NCI-H460 (cell line): ENCODE data around the gene FAM222A. TPM values are rescaled to one million over a fixed set of nuclear protein-coding genes. Genes with fewer than 3 reads are reported as not detected.

ENCODE experiments used
- DNase-seq: peaks from one replicate; pipeline ENCODE4 v3.0.0-alpha.2; 2016; ENCODE audit warnings: low read depth; ENCODE audit errors: extremely low read depth
- total RNA-seq: library from RNA; depleted of rRNA; stranded (reverse); fragments of >200 nt; shearing (Covaris generic); gene quantifications from 2 replicates; pipeline ENCODE4 v1.2.3, GENCODE V29; 2014

Gene FAM222A
- total RNA-seq, 1 experiment from 2014 or later = 0.25 TPM

- DNase-seq = no peak
Observed at GRCh38 chr12:109710205-109710746, 3.3 kb upstream of the FAM222A start.

DNA sequence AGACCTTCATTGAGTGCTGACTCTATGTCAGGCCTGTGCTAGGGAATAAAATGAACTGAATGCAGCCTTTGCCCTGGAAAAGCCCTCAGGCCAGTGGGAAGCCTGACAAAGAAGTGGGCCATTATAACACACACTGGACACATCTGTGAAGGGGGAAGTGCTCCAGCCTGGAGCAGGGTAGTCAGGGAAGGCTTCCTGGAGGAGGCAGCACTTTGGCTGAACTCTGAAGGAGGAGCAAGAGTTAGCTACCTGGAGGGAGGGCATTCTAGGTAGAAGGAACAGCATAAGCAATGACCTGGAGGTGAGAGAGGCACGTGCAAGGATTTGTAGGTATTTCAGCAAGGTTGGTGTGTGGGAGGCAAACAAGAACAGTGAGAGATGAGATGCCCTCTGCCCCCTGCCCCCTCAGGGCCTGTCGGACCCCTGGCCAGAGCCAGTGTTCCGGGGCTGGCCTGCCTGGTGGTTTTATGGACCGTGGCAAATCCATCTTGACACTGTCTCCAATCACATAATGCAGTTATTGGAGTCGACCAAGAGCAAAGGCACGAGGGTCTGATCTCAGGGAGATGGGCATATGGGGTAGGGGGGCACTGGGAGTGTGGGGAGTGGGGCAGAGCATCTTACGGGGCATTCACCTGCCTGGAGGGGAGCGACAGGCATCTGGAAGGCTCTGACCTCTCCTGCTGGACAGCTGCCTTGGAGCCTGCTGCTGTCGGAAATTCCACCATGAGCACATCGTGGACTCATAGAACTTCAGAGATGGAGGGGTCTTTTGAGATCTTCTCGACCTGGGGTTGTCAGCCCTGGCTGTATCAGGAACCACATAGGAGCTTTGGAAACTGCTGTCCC, 2.7 kb upstream of the FAM222A start:
- DNase-seq = peak; percentile 40

DNA sequence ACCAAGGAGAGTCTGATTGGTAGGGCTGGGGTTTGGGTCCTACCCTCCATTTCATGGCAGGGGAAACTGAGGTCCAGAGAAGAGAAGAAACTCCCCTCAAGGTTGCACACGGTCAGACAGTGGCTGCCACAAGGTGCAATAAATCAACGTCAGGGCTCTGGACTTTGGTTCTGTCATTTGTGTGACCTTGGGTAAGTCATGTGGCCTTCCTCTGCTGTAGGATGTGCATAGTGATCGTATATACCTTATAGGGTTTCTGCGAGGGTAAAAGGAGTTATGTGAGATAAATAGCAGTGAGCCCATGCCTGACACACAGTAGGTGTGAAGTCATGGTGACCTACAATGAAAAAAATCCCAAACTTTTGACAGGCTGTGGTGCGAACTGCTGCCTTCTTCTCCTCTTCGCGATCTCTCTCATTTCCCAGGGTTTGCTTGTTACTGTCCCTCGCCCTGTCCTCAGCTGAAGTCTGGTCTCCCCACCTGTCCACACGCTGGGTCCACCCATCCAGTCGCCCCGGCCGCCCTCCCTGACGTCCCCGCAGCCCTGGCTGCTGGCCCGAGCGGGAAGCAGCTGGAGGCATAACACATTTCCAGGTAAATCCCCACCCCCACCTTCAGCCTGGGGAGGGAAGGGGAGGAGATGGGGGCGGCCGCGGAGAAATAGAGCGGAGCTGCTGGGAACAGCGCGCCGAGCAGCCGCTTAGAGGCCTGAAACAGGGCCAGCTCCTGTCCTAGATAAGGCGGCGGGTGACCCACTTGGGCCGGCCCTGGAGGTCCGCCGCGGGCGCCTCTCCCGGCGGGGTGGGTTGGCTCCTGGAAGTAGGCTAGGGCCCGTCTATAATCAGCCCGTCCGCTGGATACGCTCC, 1.8 kb upstream of the FAM222A start:
- no peak for DNase-seq

GRCh38 chr12:109714141-109714912, 702 bp downstream of the FAM222A start:
- DNase-seq = peak; percentile 33

DNA sequence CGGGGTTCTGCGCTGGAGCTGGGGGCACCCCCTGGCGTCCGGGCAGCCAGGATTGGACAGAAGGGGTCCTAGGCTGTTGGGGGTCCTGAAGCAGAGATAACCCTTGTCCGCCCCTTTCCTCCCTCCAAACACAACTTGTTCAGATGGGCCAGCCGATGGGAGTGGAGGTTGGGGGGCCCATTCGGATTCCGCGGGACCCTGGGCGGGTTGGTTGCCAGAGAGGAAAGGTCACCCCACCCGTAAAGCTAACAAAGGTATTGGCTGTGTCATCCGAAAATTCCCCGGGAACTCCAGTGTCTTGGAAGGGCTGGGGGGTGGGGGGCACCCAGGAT, 1.3 kb downstream of the FAM222A start:
- no peak for DNase-seq

DNA sequence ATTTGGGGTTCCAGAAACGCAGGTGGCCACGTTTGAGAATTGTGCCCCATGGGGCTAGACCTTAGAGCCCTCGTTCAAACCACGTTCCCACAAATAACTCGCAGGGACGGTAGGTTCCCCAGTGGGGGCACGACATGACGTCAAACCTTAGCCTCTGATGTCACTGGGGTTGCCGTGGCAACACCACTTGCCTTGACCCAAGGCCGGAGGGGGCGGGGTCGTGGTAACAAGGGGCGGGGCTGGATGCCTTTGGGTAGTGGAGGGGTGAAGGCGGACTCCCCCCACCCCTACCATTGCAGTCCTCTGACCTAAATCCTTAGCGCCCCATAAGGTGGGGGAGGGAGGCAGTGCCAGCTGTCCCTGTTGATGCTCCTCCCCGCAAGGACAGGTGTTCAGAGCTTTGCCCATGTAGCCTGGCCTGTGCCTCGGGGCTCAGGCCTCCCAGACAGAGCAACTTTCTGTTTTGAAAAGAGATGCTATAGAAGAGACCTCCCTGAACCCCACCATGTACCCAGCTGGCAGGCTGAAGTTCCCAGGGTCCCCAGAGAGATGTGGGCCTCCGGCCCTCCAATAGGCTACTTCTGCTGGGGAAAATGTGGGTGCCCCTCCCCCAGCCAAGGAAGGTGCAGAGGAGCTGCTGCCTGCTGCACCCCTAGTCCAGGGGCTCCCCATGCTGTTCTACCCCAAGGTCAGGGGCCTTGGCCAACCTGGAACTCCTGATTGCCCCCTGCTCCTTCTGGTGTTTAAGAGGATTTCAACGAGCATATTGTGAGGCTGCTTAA, 1.9 kb downstream of the FAM222A start:
- DNase-seq = no peak

- DNase-seq = no peak
Observed at GRCh38 chr12:109716092-109716479, 2.5 kb downstream of the FAM222A start.

DNA sequence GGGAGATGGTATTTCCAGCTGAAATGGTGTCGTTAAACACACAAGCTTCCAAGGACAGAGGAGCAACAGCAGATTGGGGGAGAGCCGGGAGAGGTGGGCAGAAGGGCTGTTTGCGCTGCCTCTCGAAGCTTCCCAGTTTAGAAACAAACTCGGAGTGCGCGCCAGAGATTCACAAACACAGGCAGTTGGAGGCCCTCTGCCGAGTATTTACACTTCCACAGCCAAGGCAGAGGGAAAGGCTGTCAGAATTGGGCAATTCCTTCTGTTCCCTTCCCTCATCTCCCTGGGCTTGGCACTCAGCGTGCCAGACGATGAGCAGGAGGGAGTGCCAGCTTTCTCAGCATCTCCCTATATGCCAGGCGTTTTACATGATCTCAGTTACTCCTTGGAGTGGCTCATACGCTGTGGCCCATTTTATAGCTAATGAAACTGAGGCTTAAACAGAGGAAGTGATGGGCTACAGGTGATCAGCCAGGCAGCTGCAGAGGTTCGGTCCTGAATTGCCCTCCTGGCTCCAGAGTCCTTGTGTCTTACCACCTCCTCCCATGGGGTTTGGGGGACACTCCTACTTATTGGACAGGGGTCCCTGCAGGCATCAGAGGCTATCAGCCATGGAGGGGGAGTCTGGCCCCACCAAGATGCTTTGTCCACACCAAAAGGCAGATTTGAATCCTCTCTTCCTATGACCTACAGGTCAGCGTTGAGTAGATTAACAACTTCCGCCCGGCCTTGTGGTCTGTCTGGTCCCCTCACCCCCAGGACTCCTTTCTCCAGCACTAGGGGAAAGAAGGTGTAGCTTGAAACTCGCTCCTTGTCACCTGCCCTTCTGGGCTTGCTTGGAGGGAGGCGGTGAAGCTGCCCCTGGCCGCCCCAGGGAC, 3.1 kb downstream of the FAM222A start:
- DNase-seq = no peak

DNA sequence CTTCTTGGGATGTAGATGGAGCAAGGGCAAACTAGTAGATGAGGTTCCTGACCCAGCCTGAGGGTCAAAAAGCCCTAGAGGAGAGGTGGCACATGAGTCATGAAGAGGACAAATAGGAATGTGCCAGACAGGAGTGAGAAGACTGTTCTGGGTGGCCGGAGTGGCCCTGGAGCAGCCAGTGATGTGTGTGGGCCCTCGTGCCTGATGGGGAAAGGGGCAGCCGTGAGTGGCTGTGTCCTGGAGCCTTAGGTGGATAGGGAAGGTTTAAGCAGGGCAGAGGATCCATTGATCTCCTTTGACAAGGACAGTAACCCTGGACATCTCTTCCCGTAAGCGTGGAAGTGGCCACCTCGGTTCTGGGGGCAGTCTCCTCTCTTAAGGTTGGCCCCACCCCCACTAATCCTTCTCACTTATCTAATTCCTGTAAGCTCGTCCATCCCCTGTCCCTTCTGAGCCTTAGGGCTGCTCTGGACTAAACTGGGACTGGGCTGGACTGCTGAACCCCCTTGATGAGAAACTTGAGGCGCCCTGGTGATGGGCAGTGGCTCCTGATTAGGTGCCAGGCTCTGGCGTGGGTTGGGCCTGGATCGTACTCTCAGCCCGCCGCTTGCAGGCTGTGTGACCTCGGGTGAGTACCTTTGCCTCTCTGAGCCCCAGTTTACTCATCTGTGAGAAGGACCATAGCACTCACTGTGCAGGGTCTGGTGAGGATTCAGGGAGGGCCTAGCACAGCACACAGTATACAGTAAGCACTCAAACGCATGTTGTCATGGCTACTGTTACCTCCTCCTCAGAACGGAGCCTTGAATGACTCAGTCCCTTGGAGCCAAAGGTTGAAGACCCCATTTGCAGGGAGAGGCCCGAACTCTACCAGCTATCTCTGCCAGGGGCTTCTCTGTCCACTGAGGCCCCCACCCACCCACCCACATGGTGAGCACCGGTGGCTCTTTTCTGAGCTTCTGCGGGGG, 4.0 kb downstream of the FAM222A start:
- DNase-seq = no peak

- DNase-seq = no peak
Observed at GRCh38 chr12:109718390-109718789, 4.8 kb downstream of the FAM222A start.

GRCh38 chr12:109719123-109720022, 5.7 kb downstream of the FAM222A start:
- DNase-seq = no peak

GRCh38 chr12:109720152-109720856, 6.7 kb downstream of the FAM222A start:
- DNase-seq = no peak

DNA sequence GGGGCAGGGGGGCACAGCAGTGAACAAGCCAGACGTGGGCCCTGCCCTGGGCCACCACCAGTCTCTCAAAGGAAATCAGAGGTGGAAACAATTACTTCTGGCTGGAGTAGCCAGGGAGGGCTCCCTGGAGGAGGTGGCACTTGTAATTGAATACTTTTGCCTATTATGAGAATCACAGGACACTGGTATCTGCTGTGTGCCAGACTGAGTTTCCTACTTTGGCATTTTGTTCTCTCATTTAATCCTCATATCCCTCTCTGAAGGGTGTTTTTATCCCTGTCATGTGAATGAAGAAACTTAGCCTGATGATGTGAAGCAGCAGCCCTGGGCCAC, 7.2 kb downstream of the FAM222A start:
- DNase-seq = no peak

DNA sequence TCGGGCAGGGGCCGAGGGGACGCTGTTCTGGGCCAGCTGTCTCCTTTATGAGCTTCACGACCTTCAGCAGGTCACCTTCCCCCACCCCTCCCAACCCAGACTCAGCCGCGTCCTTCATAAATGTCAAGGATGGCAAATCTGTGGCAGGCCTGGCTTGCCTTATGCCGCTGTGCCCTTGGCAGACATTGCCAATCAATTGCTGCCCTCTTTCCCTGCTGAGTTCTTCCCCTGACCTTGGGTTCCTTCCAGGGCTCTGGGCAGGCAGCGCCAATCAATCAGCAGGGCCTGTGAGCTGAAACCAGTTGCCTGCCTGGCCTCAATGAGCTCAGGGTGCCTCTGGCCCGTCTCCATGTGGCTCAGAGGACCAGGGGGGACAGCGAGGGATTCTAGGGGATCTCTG, 7.7 kb downstream of the FAM222A start:
- DNase-seq = no peak

GRCh38 chr12:109722022-109722720, 8.5 kb downstream of the FAM222A start:
- DNase-seq = no peak

DNA sequence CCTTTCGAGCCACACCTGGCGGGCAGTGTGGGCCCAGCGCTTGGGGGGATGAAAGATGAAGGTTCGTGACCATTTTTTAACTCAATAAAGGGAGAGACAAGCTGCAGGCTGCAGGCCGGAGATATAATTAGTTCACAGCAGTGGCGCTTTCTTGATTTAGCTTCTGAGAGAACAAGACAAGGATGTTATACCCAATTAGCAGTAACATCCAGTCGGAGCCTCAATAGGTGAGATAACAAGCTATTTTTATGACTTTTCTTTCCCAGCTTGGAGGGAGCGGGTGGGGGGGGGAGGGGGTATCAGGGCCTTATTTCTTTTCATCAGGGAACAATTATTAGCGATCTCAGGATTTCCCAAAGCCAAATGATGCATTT, 9.1 kb downstream of the FAM222A start:
- DNase-seq = no peak
